GM19193 (cell line): ENCODE data around the gene RGN.
A peak's percentile ranks its signal among the peaks of the same experiment; 100 is the strongest.

Experiments used
- POLR2A ChIP-seq: IDR thresholded peaks from 4 replicates; pipeline ENCODE4 v1.6.1; 2011; ENCODE audit not compliant: insufficient read depth, insufficient read length; ENCODE audit errors: extremely low read depth

Gene RGN

GRCh38 chrX:47101206-47101605 is 23.0 kb downstream of the RGN start:
- TF ChIP-seq POLR2A: no peak

GRCh38 chrX:47112316-47112954 is 34.2 kb downstream of the RGN start:
- no peak for TF ChIP-seq POLR2A

GRCh38 chrX:47129157-47129898 is 51.1 kb downstream of the RGN start:
- TF ChIP-seq POLR2A: peak; percentile 72

- TF ChIP-seq POLR2A: no peak
Observed at GRCh38 chrX:47129899-47130358, 51.7 kb downstream of the RGN start.

GRCh38 chrX:47133493-47133892 is 55.2 kb downstream of the RGN start:
- no peak for TF ChIP-seq POLR2A

- no peak for TF ChIP-seq POLR2A
Observed at GRCh38 chrX:47138171-47138570, 59.9 kb downstream of the RGN start.
